Rectal smooth muscle tissue (tissue), 1 donor: Measurements from ENCODE around the gene ZG16.
"Not testable (repeated sequence)": the region's sequence is repeated elsewhere in the genome, so short reads cannot be mapped to it uniquely, and the experiment has no call there.

ENCODE experiments used
- H3K27ac ChIP-seq: one replicate; pipeline ENCODE4 v1.7.0; 2013; ENCODE audit warnings: low read depth, low read length, inconsistent platforms
- H3K27me3 ChIP-seq: one replicate; pipeline ENCODE4 v1.7.0; 2013; ENCODE audit warnings: low read length; ENCODE audit not compliant: control insufficient read depth, insufficient read depth
- H3K36me3 ChIP-seq: one replicate; pipeline ENCODE4 v1.7.0; 2013; ENCODE audit warnings: low read length; ENCODE audit not compliant: control insufficient read depth, insufficient read depth
- H3K4me1 ChIP-seq: one replicate; pipeline ENCODE4 v1.7.0; 2013; ENCODE audit warnings: low read length; ENCODE audit not compliant: control insufficient read depth, insufficient read depth
- H3K4me3 ChIP-seq: one replicate; pipeline ENCODE4 v1.7.0; 2013; ENCODE audit warnings: low read length
- H3K9ac ChIP-seq: one replicate; pipeline ENCODE4 v1.7.0; 2013; ENCODE audit warnings: low read length

Gene ZG16, protein sequence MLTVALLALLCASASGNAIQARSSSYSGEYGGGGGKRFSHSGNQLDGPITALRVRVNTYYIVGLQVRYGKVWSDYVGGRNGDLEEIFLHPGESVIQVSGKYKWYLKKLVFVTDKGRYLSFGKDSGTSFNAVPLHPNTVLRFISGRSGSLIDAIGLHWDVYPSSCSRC

DNA sequence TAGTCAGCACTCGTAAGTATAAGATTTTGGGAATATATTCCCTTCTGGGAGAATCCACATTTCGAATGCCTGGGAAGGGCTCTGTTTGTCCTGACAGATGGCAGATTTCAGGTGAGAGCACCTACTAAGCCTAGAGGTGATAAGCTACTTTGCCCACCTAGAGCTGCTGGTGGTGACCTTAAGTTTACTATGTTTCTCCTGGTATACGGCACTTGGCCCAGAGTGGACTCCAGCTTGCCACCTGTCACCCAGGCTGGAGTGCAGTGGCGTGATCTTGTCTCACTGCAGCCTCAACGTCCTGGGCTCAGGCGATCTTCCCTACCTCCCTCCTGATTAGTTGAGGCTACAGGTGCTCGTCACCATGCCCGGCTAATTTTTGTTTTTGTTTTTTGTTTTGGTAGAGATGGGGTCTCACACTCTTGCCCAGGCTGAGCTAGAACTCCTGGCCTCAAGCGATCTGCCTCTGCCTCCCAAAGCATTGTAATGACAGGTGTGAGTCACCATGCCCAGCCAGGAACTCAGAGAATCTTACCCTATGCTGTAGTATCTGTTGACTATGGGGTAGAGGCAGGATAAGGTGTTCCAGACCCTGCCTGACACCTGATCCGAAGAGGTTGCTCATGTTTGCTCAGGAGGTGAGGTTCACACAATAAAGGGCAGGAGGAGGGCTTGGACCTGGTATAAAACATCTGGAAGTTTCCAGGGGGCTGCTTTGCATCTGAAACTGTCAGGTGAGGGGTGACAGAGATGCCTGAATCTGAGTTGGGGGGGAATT, at the start of gene ZG16:
Gene ZG16, plus strand, starts transcription at position 681 of the 775 bp plus-strand sequence. CDS start 1,011 bp downstream, outside the sequence.
- H3K4me3 ChIP-seq: no peak within 1 kb of the TSS
- no peaks in the 10 kb centered on the region for H3K4me1 ChIP-seq
- no peak within 1 kb of the TSS for H3K9ac ChIP-seq
- H3K36me3 ChIP-seq: no peaks in the 10 kb centered on the region
- H3K27me3 ChIP-seq: no peaks in the 10 kb centered on the region
- H3K27ac ChIP-seq: no peak within 1 kb of the TSS

DNA sequence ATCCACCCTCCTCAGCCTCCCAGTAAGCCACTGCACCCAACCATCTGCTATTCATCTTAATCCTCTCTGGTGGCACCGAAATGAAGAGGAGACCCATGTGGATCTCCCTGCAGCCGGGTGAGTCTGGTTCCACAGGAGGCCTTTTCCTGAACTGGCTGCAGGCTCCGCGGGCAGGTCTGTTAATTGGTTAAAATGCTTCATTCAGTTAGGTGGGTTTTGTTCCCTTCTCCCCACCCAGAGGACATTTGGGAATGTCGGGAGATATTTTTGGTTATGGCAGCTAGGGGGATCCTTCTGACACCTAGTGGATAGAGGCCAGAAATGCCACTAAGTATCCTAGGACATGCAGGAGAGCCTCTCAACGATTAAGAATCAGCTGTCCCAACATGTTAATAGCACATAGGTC, 48.9 kb upstream of the ZG16 start:
- Histone ChIP-seq H3K4me1 (no peaks in the 10 kb centered on the region), H3K4me3 (no peak overlapping the region), H3K9ac (no peak overlapping the region)

DNA sequence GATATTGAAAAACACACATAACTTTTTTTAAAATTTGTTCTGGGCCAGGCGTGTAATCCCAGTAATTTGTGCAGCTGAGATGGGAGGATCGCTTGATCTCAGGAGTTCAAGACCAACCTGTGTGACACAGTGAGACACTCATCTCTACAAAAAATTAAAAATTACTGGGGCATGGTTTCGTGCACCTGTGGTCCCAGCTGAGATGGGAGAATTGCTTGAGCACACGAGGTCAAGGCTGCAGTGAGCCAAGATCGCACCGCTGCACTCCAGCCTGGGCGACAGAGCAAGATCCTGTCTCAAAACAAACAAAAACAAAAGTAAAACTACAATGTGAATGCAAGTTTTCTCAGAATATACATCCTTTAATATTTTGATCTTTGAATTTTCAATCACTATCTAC, 47.4 kb upstream of the ZG16 start:
- no peaks in the 10 kb centered on the region for H3K36me3 ChIP-seq
- no peak overlapping the region for H3K27ac ChIP-seq

More for the DNA sequence above, 48.9 kb upstream of the ZG16 start:
- H3K27me3 ChIP-seq: no peaks in the 10 kb centered on the region
- H3K27ac ChIP-seq: no peak overlapping the region
- H3K36me3 ChIP-seq: no peaks in the 10 kb centered on the region

DNA sequence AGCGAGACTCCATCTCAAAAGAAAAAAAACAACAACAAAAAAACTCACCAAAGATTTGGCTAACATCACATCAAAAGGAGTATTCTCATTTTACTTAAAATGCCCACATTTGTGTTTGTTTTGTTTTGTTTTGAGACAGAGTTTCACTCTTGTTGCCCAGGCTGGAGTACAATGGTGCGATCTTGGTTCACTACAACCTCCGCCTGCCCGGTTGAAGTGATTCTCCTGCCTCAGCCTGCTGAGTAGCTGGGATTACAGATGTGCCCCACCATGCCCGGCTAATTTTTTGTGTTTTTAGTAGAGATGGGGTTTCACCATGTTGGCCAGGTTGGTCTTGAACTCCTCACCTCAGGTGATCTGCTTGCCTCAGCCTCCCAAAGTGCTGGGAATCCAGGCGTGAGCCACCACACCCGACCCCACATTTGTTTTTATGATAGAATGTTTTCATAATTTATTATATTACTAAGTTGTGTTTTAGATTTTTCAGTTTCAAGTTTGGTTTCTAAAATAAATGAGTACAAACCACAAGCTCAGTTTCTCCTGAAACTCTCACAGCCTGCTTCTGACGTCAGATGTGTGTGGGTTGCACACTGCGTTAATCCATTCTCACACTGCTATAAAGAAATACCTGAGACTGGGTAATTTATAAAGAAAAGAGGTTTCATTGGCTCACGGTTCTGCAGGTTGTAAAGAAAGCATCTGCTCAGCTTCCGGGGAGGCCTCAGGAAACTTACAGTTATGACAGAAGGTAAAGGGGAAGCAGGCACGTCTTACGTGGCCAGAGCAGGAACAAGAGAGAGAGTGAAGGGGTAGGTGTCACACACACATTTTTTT, 46.1 kb upstream of the ZG16 start:
- not testable (repeated sequence) for H3K27me3 ChIP-seq, H3K27ac ChIP-seq, H3K4me1 ChIP-seq, H3K9ac ChIP-seq, H3K36me3 ChIP-seq, H3K4me3 ChIP-seq

More for the DNA sequence above, 47.4 kb upstream of the ZG16 start:
- no peaks in the 10 kb centered on the region for H3K27me3 ChIP-seq
- H3K4me1 ChIP-seq: no peaks in the 10 kb centered on the region
- H3K4me3 ChIP-seq: no peak overlapping the region
- H3K9ac ChIP-seq: no peak overlapping the region

DNA sequence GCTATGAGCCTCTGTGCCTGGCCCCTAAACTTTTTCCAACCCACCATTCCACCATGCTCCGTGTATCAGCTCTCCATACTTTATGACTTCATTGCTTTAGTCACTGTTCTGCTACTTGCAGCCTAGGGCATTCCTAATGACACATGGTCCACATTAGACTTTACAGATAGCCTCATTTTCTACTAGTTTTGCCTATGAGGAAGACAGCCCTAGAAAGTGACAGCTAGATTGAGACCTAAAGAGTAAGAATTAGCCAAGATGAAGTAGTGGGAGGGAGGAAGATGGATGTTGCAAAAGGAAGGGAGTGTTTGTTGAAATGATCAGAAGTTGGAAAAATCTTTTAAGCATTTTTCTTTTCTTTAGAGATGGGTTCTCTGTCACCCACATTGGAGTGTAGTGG, 43.3 kb upstream of the ZG16 start:
- H3K9ac ChIP-seq: no peak overlapping the region
- no peak overlapping the region for H3K27ac ChIP-seq
- H3K4me1 ChIP-seq: no peaks in the 10 kb centered on the region
- no peaks in the 10 kb centered on the region for H3K27me3 ChIP-seq
- H3K4me3 ChIP-seq: no peak overlapping the region
- H3K36me3 ChIP-seq: no peaks in the 10 kb centered on the region

DNA sequence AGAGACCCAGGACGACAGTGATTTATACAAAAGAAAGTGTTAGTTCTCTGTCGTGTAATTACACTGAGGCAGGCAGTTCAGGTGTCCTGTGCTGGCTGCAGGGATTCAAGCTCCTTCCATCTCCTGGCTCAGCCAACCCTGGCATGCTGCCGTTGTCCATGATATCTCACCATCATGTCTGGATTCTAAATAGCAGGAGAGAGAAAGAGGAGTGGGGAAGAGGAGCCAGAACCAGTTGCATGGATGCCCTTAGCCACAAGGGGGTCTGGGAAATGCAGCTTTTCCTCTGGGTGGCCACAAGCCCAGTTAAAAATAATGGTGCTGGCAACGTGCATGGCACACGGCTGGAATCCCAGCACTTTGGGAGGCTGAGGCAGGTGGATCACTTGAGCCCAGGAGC, 41.9 kb upstream of the ZG16 start:
- H3K4me3 ChIP-seq: peak overlapping the region; percentile 49
- no peak overlapping the region for H3K9ac ChIP-seq
- H3K27ac ChIP-seq: no peak overlapping the region
- H3K4me1 ChIP-seq: no peaks in the 10 kb centered on the region
- no peaks in the 10 kb centered on the region for H3K27me3 ChIP-seq
- H3K36me3 ChIP-seq: no peaks in the 10 kb centered on the region

DNA sequence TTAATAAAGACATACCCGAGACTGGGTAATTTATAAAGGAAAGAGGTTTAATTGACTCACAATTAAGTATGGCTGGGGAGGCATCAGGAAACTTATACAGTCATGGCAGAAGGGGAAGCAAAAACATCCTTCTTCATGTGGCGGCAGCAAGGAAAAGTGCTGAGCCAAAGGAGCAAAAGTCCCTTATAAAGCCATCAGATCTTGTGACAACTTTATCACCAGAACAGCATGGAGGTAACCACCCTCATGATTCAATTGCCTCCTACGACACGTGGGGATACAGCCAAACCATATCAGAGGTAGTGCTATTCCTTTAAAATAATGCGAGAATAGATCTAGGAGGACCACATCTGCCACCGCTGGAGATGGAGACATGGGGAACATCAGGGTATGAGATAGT, 41.3 kb upstream of the ZG16 start:
- Histone ChIP-seq H3K9ac (no peak overlapping the region), H3K4me1 (no peaks in the 10 kb centered on the region), H3K4me3 (no peak overlapping the region), H3K36me3 (no peaks in the 10 kb centered on the region), H3K27me3 (no peaks in the 10 kb centered on the region), H3K27ac (no peak overlapping the region)

DNA sequence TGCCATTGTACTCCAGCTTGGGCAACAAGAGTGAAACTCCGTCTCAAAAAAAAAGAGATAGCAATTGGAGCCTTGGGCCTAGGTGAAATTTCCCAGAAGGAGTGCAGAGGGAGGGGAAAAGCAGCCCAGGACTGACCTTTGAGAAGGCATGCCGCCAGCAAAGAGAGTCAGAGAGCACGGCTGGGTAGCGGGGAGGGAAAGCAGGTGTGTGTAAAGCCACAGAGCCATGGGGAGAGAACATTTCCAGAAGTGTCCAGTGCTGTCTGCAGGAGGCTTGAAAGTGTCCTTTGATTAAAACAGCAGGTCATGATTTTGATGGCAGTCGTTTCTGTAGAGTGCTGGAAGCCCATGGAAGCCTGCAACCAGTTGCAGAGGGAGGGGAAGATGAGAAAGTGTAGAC, 40.3 kb upstream of the ZG16 start:
- no peak overlapping the region for H3K27ac ChIP-seq
- no peaks in the 10 kb centered on the region for H3K4me1 ChIP-seq
- H3K36me3 ChIP-seq: no peaks in the 10 kb centered on the region
- H3K4me3 ChIP-seq: no peak overlapping the region
- H3K27me3 ChIP-seq: no peaks in the 10 kb centered on the region
- H3K9ac ChIP-seq: no peak overlapping the region

DNA sequence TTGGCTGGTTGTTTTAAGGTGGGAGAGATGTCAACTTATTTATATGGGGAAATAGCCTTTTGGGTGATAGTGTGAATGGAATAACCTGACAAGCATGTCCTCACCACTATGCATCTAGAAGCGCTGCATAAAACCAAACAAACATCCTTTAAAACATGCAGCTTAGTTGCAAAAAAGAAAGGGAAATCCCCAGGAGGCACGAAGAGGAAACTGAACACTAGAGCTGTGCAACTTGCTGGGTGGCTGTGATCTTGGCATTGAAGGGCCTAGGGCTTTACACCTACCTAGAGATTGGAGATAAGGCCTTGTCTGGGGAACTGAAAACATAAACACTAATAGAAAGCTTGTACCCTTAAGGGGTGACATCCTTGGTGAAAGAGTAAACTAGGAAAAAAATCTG, 39.5 kb upstream of the ZG16 start:
- no peak overlapping the region for H3K9ac ChIP-seq
- H3K4me1 ChIP-seq: no peaks in the 10 kb centered on the region
- no peaks in the 10 kb centered on the region for H3K36me3 ChIP-seq
- H3K27ac ChIP-seq: no peak overlapping the region
- H3K27me3 ChIP-seq: no peaks in the 10 kb centered on the region
- no peak overlapping the region for H3K4me3 ChIP-seq

DNA sequence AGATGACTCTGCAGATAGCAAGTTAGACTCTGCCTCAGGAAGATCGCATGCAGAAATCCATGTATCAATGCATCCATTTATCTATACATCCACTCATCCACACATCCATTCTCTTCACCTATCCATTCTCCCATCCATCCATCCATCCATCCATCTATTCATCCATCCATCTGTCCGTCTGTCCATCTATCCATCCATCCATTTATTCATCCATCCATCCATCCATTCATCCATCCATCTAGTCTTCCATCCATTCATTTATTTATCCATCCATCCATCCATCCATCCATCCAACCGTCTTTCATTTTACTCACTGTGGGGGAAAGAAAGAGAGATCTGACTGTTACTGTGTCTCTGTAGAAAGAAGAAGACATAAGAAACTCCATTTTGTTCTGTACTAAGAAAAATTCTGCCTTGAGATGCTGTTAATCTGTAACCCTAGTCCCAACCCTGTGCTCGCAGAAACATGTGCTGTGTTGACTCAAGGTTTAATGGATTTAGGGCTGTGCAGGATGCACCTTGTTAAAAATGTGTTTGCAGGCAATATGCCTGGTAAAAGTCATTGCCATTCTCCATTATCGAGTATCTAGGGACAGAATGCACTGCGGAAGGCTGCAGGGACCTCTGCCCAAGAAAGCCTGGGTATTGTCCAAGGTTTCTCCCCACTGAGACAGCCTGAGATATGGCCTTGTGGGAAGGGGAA, 38.0 kb upstream of the ZG16 start:
- not testable (repeated sequence) for H3K27ac ChIP-seq, H3K9ac ChIP-seq, H3K36me3 ChIP-seq, H3K4me3 ChIP-seq, H3K27me3 ChIP-seq, H3K4me1 ChIP-seq

DNA sequence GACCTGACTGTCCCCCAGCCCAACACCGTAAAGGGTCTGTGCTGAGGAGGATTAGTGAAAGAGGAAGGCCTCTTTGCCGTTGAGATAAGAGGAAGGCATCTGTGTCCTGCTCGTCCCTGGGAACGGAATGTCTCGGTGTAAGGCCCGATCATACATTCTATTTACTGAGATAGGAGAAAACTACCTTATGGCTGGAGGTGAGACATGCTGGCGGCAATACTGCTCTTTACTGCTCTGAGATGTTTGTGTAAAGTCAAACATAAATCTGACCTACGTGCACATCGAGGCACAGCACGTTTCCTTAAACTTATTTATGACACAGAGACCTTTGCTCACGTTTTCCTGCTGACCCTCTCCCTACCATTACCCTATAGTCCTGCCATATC, 37.4 kb upstream of the ZG16 start:
- not testable (repeated sequence) for H3K36me3 ChIP-seq, H3K9ac ChIP-seq, H3K27me3 ChIP-seq, H3K4me1 ChIP-seq, H3K4me3 ChIP-seq, H3K27ac ChIP-seq

DNA sequence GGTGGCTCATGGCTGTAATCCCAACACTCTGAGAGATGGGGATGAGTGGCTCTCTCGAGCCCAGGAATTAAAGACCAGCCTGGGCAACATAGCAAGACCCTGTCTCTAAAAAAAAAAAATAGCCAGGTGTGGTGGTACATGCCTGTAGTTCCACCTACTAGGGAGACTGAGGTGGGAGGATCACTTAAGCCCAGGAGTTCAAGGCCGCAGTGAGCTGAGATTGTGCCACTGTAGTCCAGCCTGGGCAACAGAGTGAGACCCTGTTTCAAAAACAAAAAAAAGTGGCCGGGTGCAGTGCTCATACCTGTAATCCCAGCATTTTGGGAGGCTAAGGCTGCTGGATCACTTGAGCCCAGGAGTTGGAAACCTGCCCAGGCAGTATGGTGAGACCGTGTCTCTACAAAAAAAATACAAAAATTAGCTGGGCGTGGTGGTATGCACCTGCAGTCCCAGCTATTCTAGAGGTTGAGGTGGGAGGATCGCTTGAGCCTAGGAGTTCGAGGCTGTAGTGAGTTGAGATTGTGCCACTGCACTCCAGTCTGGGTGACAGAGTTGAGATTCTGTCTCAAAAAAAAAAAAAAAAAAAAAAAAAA, 35.3 kb upstream of the ZG16 start:
- Histone ChIP-seq H3K27ac (no peak overlapping the region), H3K4me1 (no peaks in the 10 kb centered on the region), H3K9ac (no peak overlapping the region), H3K27me3 (no peaks in the 10 kb centered on the region), H3K4me3 (no peak overlapping the region), H3K36me3 (no peaks in the 10 kb centered on the region)
